DMS153 treated with DMSO at 0.1 percent for 48 hours (cell line): ENCODE data around the gene DCPS.
"Not testable (repeated sequence)": the region's sequence is repeated elsewhere in the genome, so short reads cannot be mapped to it uniquely, and the experiment has no call there.

Experiments used
- DNase-seq: peaks from one replicate; lab custom pipeline; 2025; ENCODE audit not compliant: unreplicated experiment; lab: John Stamatoyannopoulos, UW

The DCPS gene

GRCh38 chr11:126381960-126382359 lies 78.1 kb downstream of the DCPS start:
- not testable (repeated sequence) for DNase-seq

GRCh38 chr11:126382641-126383040 lies 78.8 kb downstream of the DCPS start:
- not testable (repeated sequence) for DNase-seq

- DNase-seq: no peak
Measured at GRCh38 chr11:126383339-126384335, 79.8 kb downstream of the DCPS start.

- no peak for DNase-seq
Measured at GRCh38 chr11:126384449-126385070, 80.7 kb downstream of the DCPS start.

DNA sequence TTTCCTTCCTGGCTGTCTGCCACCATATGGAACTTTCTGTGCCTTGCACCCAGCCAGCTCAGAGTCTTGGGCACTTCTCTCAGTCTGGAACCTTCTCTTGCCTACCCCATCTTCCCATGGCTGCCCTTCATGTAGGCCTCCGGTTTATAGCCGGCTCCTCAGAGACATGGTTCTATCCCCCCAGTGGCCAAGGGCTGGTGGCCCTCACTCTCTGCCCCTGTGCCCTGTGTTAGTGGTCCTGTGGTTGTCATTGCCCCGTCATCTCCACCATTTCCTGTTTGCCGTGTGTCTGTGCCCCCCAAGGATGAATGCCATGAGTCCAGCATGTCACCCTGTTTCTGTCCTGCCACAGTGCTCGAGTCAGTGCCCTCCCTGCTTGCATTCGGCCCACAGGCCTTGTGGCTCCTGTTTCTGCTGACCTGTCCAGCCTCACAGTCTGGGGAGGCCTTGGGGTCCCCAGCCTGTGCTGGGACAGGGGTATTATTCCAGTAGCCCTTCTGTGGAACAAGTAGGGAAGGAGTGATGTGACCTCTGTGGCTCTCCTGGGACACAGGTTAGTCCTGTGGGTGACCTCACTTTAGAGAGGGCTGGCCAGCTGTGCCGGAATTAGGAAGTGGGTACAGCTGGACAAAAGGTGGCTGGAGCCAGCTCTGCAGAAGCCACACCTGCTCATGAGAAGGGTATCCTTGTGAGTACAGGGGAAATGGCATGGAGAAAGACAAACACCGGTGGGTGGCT lies 82.3 kb downstream of the DCPS start:
- DNase-seq: no peak

GRCh38 chr11:126386729-126387071 lies 82.8 kb downstream of the DCPS start:
- peak; percentile 23 for DNase-seq

DNA sequence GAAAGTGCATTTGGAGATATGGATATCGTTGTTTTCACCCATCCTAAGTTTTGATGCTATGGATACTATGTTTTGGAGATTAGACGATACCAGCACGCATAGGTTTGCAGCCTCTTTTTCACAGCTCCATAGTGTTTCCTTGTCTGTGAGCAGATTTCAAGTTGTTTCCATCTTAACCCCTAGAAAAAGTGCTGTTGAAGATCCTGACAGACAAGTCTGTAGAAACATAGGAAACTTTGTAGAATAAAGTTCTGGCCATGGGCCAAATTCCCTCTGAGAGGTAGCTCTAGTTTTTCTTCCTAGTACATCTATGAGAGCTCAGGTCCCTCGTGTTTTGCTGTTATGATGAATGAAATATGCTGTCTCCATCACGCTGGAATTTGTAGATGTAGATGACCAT lies 84.0 kb downstream of the DCPS start:
- DNase-seq: no peak

DNA sequence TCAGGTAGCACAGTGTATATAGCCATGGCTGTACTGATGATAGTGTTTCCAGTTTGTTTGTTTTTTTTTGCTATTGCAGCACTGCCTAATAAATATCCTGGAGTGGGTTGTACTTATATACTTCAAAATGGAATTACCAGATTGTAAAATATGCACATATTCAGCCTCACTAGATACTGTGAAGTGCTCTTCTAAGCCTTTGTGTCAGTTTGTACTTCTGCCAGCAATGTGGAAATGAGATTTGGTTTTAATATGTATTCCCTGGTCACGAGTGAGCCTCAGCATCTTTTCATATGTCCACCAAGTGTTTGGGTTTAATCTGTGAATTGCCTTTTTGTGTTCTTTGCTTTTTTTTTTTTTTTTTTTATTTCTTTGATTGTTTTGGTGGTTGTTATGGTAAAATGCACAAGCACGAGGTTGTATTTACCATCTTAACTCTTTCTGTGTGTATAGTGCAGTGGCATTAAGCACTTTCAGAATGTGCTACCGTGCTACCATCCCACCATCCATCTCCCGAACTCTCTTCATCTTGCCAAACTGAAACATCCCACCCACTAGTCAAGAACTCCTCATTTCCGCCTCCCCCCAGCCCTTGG lies 86.5 kb downstream of the DCPS start:
- no peak for DNase-seq

- no peak for DNase-seq
Measured at GRCh38 chr11:126391286-126391954, 87.6 kb downstream of the DCPS start.

GRCh38 chr11:126391970-126392632 lies 88.2 kb downstream of the DCPS start:
- no peak for DNase-seq

DNA sequence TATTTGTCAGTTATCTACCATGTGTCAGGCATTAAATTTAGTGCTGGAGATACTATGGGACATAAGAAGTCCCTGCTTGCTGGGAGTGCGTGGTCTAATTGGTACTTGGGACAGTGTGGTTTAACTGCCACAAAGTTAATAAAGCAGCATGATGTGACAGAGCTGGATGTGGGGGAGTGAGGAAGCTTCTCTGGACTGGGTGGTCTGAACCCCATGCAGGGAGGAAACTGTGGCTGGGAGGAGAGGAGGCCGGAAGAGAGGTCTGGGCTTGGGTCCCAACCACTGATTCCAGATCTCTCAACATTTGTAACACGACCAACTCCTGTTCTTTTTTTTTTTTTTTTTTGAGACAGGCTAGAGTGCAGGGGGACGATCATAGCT lies 88.8 kb downstream of the DCPS start:
- no peak for DNase-seq

DNA sequence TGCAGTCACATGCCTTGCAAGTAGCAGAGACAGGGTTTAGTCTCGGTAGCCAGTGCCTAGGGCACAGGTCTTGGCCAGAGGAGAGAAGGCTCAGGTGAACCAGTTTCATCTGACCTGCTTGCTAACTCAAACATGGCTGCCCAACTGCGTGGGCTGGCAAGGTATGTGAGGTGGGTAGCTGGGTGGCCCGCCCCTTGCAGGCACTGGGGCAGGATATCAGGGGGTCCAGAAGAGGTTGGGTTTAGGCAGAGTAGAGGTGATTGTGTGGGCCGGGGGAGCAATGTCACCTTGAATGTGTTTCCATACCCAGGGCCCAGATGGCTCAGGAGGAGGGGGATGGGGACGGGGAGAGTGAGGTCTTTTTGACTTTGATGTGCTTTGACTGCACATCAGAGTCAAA lies 89.3 kb downstream of the DCPS start:
- no peak for DNase-seq

- no peak for DNase-seq
Measured at GRCh38 chr11:126394036-126394435, 90.2 kb downstream of the DCPS start.

DNA sequence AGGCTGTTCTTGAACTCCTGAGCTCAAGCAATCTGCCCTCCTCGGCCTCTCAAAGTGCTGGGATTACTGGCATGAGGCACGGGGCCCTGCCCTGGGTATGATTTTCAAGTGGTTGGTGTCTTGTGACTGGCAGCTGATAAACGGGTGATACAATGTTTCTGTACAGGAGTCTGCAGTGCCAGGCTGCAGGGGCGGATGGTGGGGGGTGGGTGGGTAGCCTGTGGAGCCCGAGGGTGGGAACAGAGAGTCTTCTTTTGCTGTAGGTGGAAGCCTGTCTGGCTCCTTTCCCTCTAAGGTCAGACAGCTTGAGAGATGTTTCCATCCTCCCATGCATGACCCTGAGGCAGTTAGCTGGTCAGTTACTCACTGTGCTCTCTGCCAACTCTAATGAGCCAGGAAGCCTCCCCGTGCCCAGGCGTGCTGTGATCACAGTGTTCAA lies 90.8 kb downstream of the DCPS start:
- DNase-seq: not testable (repeated sequence)
